Esophagus muscularis mucosa (tissue), 4 donors: ENCODE data around the gene PELO. TPM values are rescaled to one million over a fixed set of nuclear protein-coding genes. Genes with fewer than 3 reads are reported as not detected.

ENCODE experiments used
- DNase-seq: peaks from one replicate; pipeline ENCODE4 v3.0.0-alpha.2; 2017; ENCODE audit errors: extremely low spot score
- H3K27ac ChIP-seq, 4 donors: fragments of 200-600 bp; sonication (generic); replicated peaks in 1 of 4; 1 replicate in 3 of 4; 2 replicates in 1 of 4; pipeline ENCODE4 v1.5.1; 2016 to 2019; ENCODE audit warnings: mild to moderate bottlenecking in 1 of 4
- H3K27me3 ChIP-seq, 4 donors: fragments of 200-600 bp; sonication (generic); one replicate each; pipeline versions ENCODE4 v1.5.1 to v1.6.0; 2016 to 2019
- H3K36me3 ChIP-seq, 4 donors: fragments of 200-600 bp; sonication (generic); one replicate each; pipeline ENCODE4 v1.5.1; 2016 to 2019
- H3K4me1 ChIP-seq, 4 donors: fragments of 200-600 bp; sonication (generic); one replicate each; pipeline ENCODE4 v1.5.1; 2016 to 2019
- H3K4me3 ChIP-seq, 4 donors: fragments of 200-600 bp; sonication (generic); 1 replicate in 2 of 4; 2 replicates in 2 of 4; pipeline ENCODE4 v1.5.1; 2016 to 2019; ENCODE audit warnings: mild to moderate bottlenecking in 4 of 4, moderate library complexity in 1 of 4
- H3K9me3 ChIP-seq, 4 donors: fragments of 200-600 bp; sonication (generic); 1 replicate in 3 of 4; 2 replicates in 1 of 4; pipeline ENCODE4 v1.5.1; 2016 to 2019
- CTCF ChIP-seq, 3 experiments: fragments of 200-600 bp in 2 of 3; fragments of 450-650 bp in 1 of 3; sonication (generic) in 2 of 3; IDR thresholded peaks; one replicate each; pipeline ENCODE4 v1.5.1; 2017 to 2019; ENCODE audit warnings: antibody characterized with exemption in 3 of 3, mild to moderate bottlenecking in 2 of 3, moderate library complexity in 1 of 3
- EP300 ChIP-seq: sonication (generic); formaldehyde crosslinking; IDR thresholded peaks from one replicate; pipeline ENCODE4 v1.6.1; 2017; ENCODE audit warnings: antibody characterized with exemption
- POLR2A ChIP-seq: fragments of 450-650 bp; IDR thresholded peaks from one replicate; pipeline ENCODE4 v1.6.1; 2017; ENCODE audit warnings: antibody characterized with exemption, moderate library complexity, mild to moderate bottlenecking, low read depth
- POLR2AphosphoS5 ChIP-seq, 2 donors: sonication (generic); formaldehyde crosslinking; IDR thresholded peaks; one replicate each; pipeline ENCODE4 v1.6.1; 2017; ENCODE audit warnings: antibody characterized with exemption in 2 of 2
- WGBS: methylation state at CpG from one replicate; pipeline ENCODE4 v1.1.5; 2018; 5-methylcytosine and 5-hydroxymethylcytosine counted together
- intact Hi-C: fragments of 100-400 bp; cut with DNase I; formaldehyde crosslinking; loops from one replicate; pipeline ENCODE4 v1.15.1; 2023
- total RNA-seq, 4 donors: library from RNA; depleted of rRNA; stranded (reverse); fragments of >200 nt; gene quantifications; one replicate each; pipeline versions ENCODE4 v1.1.0 to v1.2.1, GENCODE V29; 2016

Gene PELO
- total RNA-seq, 4 donors from 2014 or later = 43.1 to 77.7 (median 69.7) TPM

- no peaks in the 10 kb centered on the region for H3K36me3 ChIP-seq
- H3K9me3 ChIP-seq = no peaks in the 10 kb centered on the region
- 46% methylated on average over 1 of the region's 1 CpG for WGBS
- TF ChIP-seq CTCF (IDR thresholded peaks at IDR 0.05) = no peak
- no peak for TF ChIP-seq EP300
- TF ChIP-seq POLR2AphosphoS5 (IDR thresholded peaks at IDR 0.05) = no peak
- TF ChIP-seq POLR2A = no peak
- DNase-seq = no peak
- intact Hi-C loops = no loop called here
- H3K4me1 ChIP-seq = peaks cover 21 to 81% (median 73%) of the 10 kb centered on the region in 4 donors
- H3K27ac ChIP-seq = peak overlapping the region; percentile 44 to 66 (median 53)
- H3K27me3 ChIP-seq = no peaks in the 10 kb centered on the region
- peak overlapping the region in 1 of 4 donors; percentile 5 for H3K4me3 ChIP-seq
These were observed 34.2 kb downstream of the PELO start for GRCh38 chr5:52821901-52822300.

GRCh38 chr5:52822437-52822836 is 34.7 kb downstream of the PELO start:
- Histone ChIP-seq H3K4me1 (peaks cover 20 to 76% (median 67%) of the 10 kb centered on the region in 4 donors), H3K4me3 (peak overlapping the region in 1 of 4 donors; percentile 5), H3K27me3 (no peaks in the 10 kb centered on the region), H3K36me3 (peaks cover 0 to 1% (median 0%) of the 10 kb centered on the region in 4 donors), H3K9me3 (no peaks in the 10 kb centered on the region), H3K27ac (peak overlapping the region; percentile 44 to 66 (median 53))
- intact Hi-C loops = no loop called here
- TF ChIP-seq CTCF (IDR thresholded peaks at IDR 0.05) (no peak), POLR2AphosphoS5 (IDR thresholded peaks at IDR 0.05) (peak; percentile 15 to 34), POLR2A (no peak), EP300 (no peak)
- WGBS = 43% methylated on average over 4 of the region's 6 CpGs
- no peak for DNase-seq

- WGBS = 87% methylated on average over 1 of the region's 1 CpG
- intact Hi-C loops = no loop called here
- H3K27ac ChIP-seq = peak overlapping the region in 3 of 4 donors; percentile 23 to 66 (median 44)
- no peak overlapping the region for H3K4me3 ChIP-seq
- H3K36me3 ChIP-seq = peaks cover 0 to 5% (median 0%) of the 10 kb centered on the region in 4 donors
- H3K27me3 ChIP-seq = no peaks in the 10 kb centered on the region
- peaks cover 20 to 70% (median 61%) of the 10 kb centered on the region in 4 donors for H3K4me1 ChIP-seq
- H3K9me3 ChIP-seq = no peaks in the 10 kb centered on the region
- DNase-seq = no peak
- no peak for TF ChIP-seq CTCF (IDR thresholded peaks at IDR 0.05)
- TF ChIP-seq EP300 = no peak
- TF ChIP-seq POLR2AphosphoS5 (IDR thresholded peaks at IDR 0.05) = no peak
- no peak for TF ChIP-seq POLR2A
These were observed 37.1 kb downstream of the PELO start for GRCh38 chr5:52824827-52825226.

GRCh38 chr5:52825826-52826225 is 38.1 kb downstream of the PELO start:
- no peak for TF ChIP-seq POLR2A
- Histone ChIP-seq H3K36me3 (peaks cover 0 to 5% (median 0%) of the 10 kb centered on the region in 4 donors), H3K4me1 (peaks cover 20 to 77% (median 68%) of the 10 kb centered on the region in 4 donors), H3K4me3 (no peak overlapping the region), H3K27ac (peak overlapping the region in 3 of 4 donors; percentile 0 to 40 (median 36)), H3K27me3 (no peaks in the 10 kb centered on the region), H3K9me3 (no peaks in the 10 kb centered on the region)
- DNase-seq = no peak
- 86% methylated on average over 2 of the region's 2 CpGs for WGBS
- intact Hi-C loops = no loop called here

- TF ChIP-seq EP300 = no peak
- no peak overlapping the region for H3K27ac ChIP-seq
- DNase-seq = no peak
- no peaks in the 10 kb centered on the region for H3K9me3 ChIP-seq
- H3K27me3 ChIP-seq = no peaks in the 10 kb centered on the region
- 94% methylated on average over 1 of the region's 1 CpG for WGBS
- intact Hi-C loops = no loop called here
- peaks cover 9 to 68% (median 56%) of the 10 kb centered on the region in 4 donors for H3K4me1 ChIP-seq
- H3K4me3 ChIP-seq = no peak overlapping the region
- peaks cover 0 to 5% (median 0%) of the 10 kb centered on the region in 4 donors for H3K36me3 ChIP-seq
These were observed 40.1 kb downstream of the PELO start for GRCh38 chr5:52827815-52828214.

- intact Hi-C loops = no loop called here
- TF ChIP-seq POLR2AphosphoS5 (IDR thresholded peaks at IDR 0.05) (no peak), POLR2A (no peak), CTCF (IDR thresholded peaks at IDR 0.05) (no peak), EP300 (no peak)
- no peak for DNase-seq
- Histone ChIP-seq H3K4me3 (no peak overlapping the region), H3K4me1 (peaks cover 0 to 58% (median 45%) of the 10 kb centered on the region in 4 donors), H3K36me3 (peaks cover 0 to 5% (median 0%) of the 10 kb centered on the region in 4 donors), H3K27ac (peak overlapping the region in 3 of 4 donors; percentile 13 to 34 (median 32)), H3K9me3 (no peaks in the 10 kb centered on the region), H3K27me3 (no peaks in the 10 kb centered on the region)
These were observed 41.9 kb downstream of the PELO start for GRCh38 chr5:52829664-52830063.
